ENCODE data around the gene FHL1. TPM values are rescaled to one million over a fixed set of nuclear protein-coding genes. Genes with fewer than 3 reads are reported as not detected.

FHL1 gene
- total RNA-seq, 1 donor = 51.8 TPM

- no peaks in the 10 kb centered on the region for H3K36me3 ChIP-seq (ENCODE audit: insufficient read depth, low read length)
- no peak for TF ChIP-seq CTCF (IDR thresholded peaks at IDR 0.05; ENCODE audit: extremely low read depth, low read depth, low read length)
- no peak overlapping the region for H3K27ac ChIP-seq (ENCODE audit: low read depth, low read length)
- no peaks in the 10 kb centered on the region for H4K20me1 ChIP-seq (ENCODE audit: insufficient read depth, low read length)
- H2AFZ ChIP-seq (ENCODE audit: low read length) = no peak overlapping the region
- no peak overlapping the region for H3K4me2 ChIP-seq (ENCODE audit: insufficient read depth, low read length)
- H3K27me3 ChIP-seq (ENCODE audit: insufficient read depth, low read length) = peaks cover 3% of the 10 kb centered on the region
- no peak overlapping the region for H3K4me3 ChIP-seq (ENCODE audit: insufficient read depth, low read length)
- H3K9me3 ChIP-seq (ENCODE audit: low read depth, low read length) = no peaks in the 10 kb centered on the region
- H3K79me2 ChIP-seq (ENCODE audit: insufficient read depth, low read length) = no peaks in the 10 kb centered on the region
- H3K4me1 ChIP-seq (ENCODE audit: insufficient read depth, low read length) = peaks cover 8% of the 10 kb centered on the region
- no peak for DNase-seq (ENCODE audit: insufficient read length, low spot score, missing footprints)
These were observed 20.4 kb upstream of the FHL1 start for GRCh38 chrX:136126872-136127406.

- Histone ChIP-seq H3K9me3 (ENCODE audit: low read depth, low read length) (no peaks in the 10 kb centered on the region), H3K27ac (ENCODE audit: low read depth, low read length) (no peak overlapping the region), H3K4me2 (ENCODE audit: insufficient read depth, low read length) (no peak overlapping the region), H3K36me3 (ENCODE audit: insufficient read depth, low read length) (no peaks in the 10 kb centered on the region), H3K79me2 (ENCODE audit: insufficient read depth, low read length) (no peaks in the 10 kb centered on the region), H3K4me1 (ENCODE audit: insufficient read depth, low read length) (peaks cover 6% of the 10 kb centered on the region), H2AFZ (ENCODE audit: low read length) (no peak overlapping the region), H4K20me1 (ENCODE audit: insufficient read depth, low read length) (no peaks in the 10 kb centered on the region), H3K27me3 (ENCODE audit: insufficient read depth, low read length) (peaks cover 3% of the 10 kb centered on the region), H3K4me3 (ENCODE audit: insufficient read depth, low read length) (no peak overlapping the region)
- TF ChIP-seq CTCF (IDR thresholded peaks at IDR 0.05; ENCODE audit: extremely low read depth, low read depth, low read length) = no peak
- DNase-seq (ENCODE audit: insufficient read length, low spot score, missing footprints) = no peak
These were observed 18.6 kb upstream of the FHL1 start for GRCh38 chrX:136128743-136129142.

GRCh38 chrX:136130931-136131833, 16.2 kb upstream of the FHL1 start:
- peaks cover 3% of the 10 kb centered on the region for H3K27me3 ChIP-seq (ENCODE audit: insufficient read depth, low read length)
- H3K27ac ChIP-seq (ENCODE audit: low read depth, low read length) = no peak overlapping the region
- H2AFZ ChIP-seq (ENCODE audit: low read length) = no peak overlapping the region
- H4K20me1 ChIP-seq (ENCODE audit: insufficient read depth, low read length) = no peaks in the 10 kb centered on the region
- no peaks in the 10 kb centered on the region for H3K9me3 ChIP-seq (ENCODE audit: low read depth, low read length)
- H3K36me3 ChIP-seq (ENCODE audit: insufficient read depth, low read length) = no peaks in the 10 kb centered on the region
- DNase-seq (ENCODE audit: insufficient read length, low spot score, missing footprints) = peak; percentile 79
- H3K4me2 ChIP-seq (ENCODE audit: insufficient read depth, low read length) = no peak overlapping the region
- no peaks in the 10 kb centered on the region for H3K79me2 ChIP-seq (ENCODE audit: insufficient read depth, low read length)
- H3K4me1 ChIP-seq (ENCODE audit: insufficient read depth, low read length) = peaks cover 6% of the 10 kb centered on the region
- no peak overlapping the region for H3K4me3 ChIP-seq (ENCODE audit: insufficient read depth, low read length)
- no peak for TF ChIP-seq CTCF (IDR thresholded peaks at IDR 0.05; ENCODE audit: extremely low read depth, low read depth, low read length)

GRCh38 chrX:136138939-136139338, 8.4 kb upstream of the FHL1 start:
- H3K27me3 ChIP-seq (ENCODE audit: insufficient read depth, low read length) = no peaks in the 10 kb centered on the region
- H4K20me1 ChIP-seq (ENCODE audit: insufficient read depth, low read length) = no peaks in the 10 kb centered on the region
- no peak overlapping the region for H3K27ac ChIP-seq (ENCODE audit: low read depth, low read length)
- no peaks in the 10 kb centered on the region for H3K9me3 ChIP-seq (ENCODE audit: low read depth, low read length)
- H2AFZ ChIP-seq (ENCODE audit: low read length) = no peak overlapping the region
- H3K4me3 ChIP-seq (ENCODE audit: insufficient read depth, low read length) = no peak overlapping the region
- no peak for TF ChIP-seq CTCF (IDR thresholded peaks at IDR 0.05; ENCODE audit: extremely low read depth, low read depth, low read length)
- DNase-seq (ENCODE audit: insufficient read length, low spot score, missing footprints) = no peak
- no peak overlapping the region for H3K4me2 ChIP-seq (ENCODE audit: insufficient read depth, low read length)
- no peaks in the 10 kb centered on the region for H3K4me1 ChIP-seq (ENCODE audit: insufficient read depth, low read length)
- H3K79me2 ChIP-seq (ENCODE audit: insufficient read depth, low read length) = no peaks in the 10 kb centered on the region
- H3K36me3 ChIP-seq (ENCODE audit: insufficient read depth, low read length) = no peaks in the 10 kb centered on the region

Measured in osteoblast (primary cell).